CD8-positive, alpha-beta memory T cell (primary cell): Measurements from ENCODE around the gene NLGN1. TPM values are rescaled to one million over a fixed set of nuclear protein-coding genes. Genes with fewer than 3 reads are reported as not detected.

Experiments used
- CTCF ChIA-PET: fragments of 350-600 bp; sonication (Branson Sonifier 250); formaldehyde crosslinking; loops from one replicate; lab custom pipeline; 2021; ENCODE audit warnings: antibody characterized with exemption; lab: Charles Lee
- POLR2A ChIA-PET: fragments of 350-600 bp; sonication (Branson Sonifier 250); formaldehyde crosslinking; loops from one replicate; lab custom pipeline; 2021; ENCODE audit warnings: antibody characterized with exemption; lab: Charles Lee
- DNase-seq, 5 donors: peaks; one replicate each; pipeline versions ENCODE4 v3.0.0 to v3.0.0-alpha.2; 2020 to 2022; ENCODE audit warnings: mixed read lengths in 1 of 5
- H3K27ac ChIP-seq: one replicate; pipeline ENCODE4 v1.7.0; 2013; ENCODE audit warnings: low read depth, mild to moderate bottlenecking, low read length, moderate library complexity
- H3K27me3 ChIP-seq: 2 replicates; pipeline ENCODE4 v1.7.0; 2013; ENCODE audit warnings: low read length, mild to moderate bottlenecking; ENCODE audit not compliant: insufficient read depth, poor library complexity, severe bottlenecking
- H3K36me3 ChIP-seq: 2 replicates; pipeline ENCODE4 v1.7.0; 2013; ENCODE audit warnings: mild to moderate bottlenecking, low read length, moderate library complexity; ENCODE audit not compliant: insufficient read depth
- H3K4me1 ChIP-seq: 2 replicates; pipeline ENCODE4 v1.7.0; 2013; ENCODE audit warnings: mild to moderate bottlenecking, low read length, moderate library complexity; ENCODE audit not compliant: insufficient read depth
- H3K4me3 ChIP-seq: 2 replicates; pipeline ENCODE4 v1.7.0; 2013; ENCODE audit warnings: mild to moderate bottlenecking, low read length
- H3K9me3 ChIP-seq: 2 replicates; pipeline ENCODE4 v1.7.0; 2013; ENCODE audit warnings: mild to moderate bottlenecking, low read length
- H3K27ac Mint-ChIP-seq, 8 donors: one replicate each; pipeline ENCODE4 v1.8.0; 2020 to 2021; ENCODE audit warnings: mixed read lengths in 8 of 8, mild to moderate bottlenecking in 6 of 8, inconsistent platforms in 3 of 8, moderate library complexity in 3 of 8
- H3K27me3 Mint-ChIP-seq, 2 donors: one replicate each; pipeline ENCODE4 v1.8.0; 2020 to 2021; ENCODE audit warnings: mixed read lengths in 2 of 2, mild to moderate bottlenecking in 1 of 2, moderate library complexity in 1 of 2
- H3K36me3 Mint-ChIP-seq, 3 donors: one replicate each; pipeline ENCODE4 v1.8.0; 2020 to 2021; ENCODE audit warnings: mixed read lengths in 3 of 3, inconsistent platforms in 1 of 3, mild to moderate bottlenecking in 1 of 3
- H3K4me1 Mint-ChIP-seq, 3 donors: one replicate each; pipeline ENCODE4 v1.8.0; 2020 to 2021; ENCODE audit warnings: mixed read lengths in 3 of 3, inconsistent platforms in 1 of 3, mild to moderate bottlenecking in 1 of 3
- H3K4me3 Mint-ChIP-seq, 7 donors: one replicate each; pipeline ENCODE4 v1.8.0; 2020 to 2021; ENCODE audit warnings: mixed read lengths in 7 of 7, mild to moderate bottlenecking in 6 of 7, moderate library complexity in 4 of 7, inconsistent platforms in 2 of 7
- H3K9me3 Mint-ChIP-seq, 5 donors: one replicate each; pipeline ENCODE4 v1.8.0; 2020 to 2022; ENCODE audit warnings: mixed read lengths in 5 of 5, mild to moderate bottlenecking in 3 of 5, moderate library complexity in 2 of 5, inconsistent platforms in 1 of 5
- polyA plus RNA-seq: library from polyadenylated mRNA; unstranded; fragments of 300-500 nt; fragmentation: Illumina TruSeq; gene quantifications from one replicate; pipeline ENCODE4 v1.2.3, GENCODE V29; 2021
- total RNA-seq, 2 experiments: library from RNA; stranded (reverse); gene quantifications; one replicate each; pipeline ENCODE4 v1.2.3, GENCODE V29; 2021

NLGN1 gene
- total and polyA plus RNA-seq, 3 experiments from 2014 or later, result not detected

DNA sequence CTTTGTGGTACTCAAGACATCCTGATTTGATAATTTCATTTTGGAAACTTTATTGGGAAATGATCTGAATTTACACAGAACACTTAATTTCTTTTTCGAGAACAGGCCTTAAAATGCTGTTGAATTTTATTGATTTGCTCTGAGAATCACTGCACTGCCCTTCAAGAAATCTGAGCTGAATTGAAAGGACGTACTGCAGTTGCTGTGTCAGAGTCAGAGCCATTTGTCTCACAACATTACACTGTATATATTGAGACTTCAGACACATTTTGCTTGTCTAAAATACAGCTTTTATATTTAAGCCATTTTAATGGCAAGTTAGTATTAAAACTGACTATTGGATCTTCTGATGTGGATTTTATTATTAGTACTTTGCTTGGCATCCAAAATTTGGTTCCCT is 504.1 kb downstream of the NLGN1 start:
- CTCF ChIA-PET, result no interaction called here
- H3K27ac ChIP-seq, result no peak overlapping the region
- Mint-ChIP-seq H3K27ac (no peak overlapping the region), H3K36me3 (no peaks in the 10 kb centered on the region), H3K27me3 (no peaks in the 10 kb centered on the region), H3K9me3 (peaks cover 1 to 11% (median 6%) of the 10 kb centered on the region in 5 donors), H3K4me3 (no peak overlapping the region), H3K4me1 (no peaks in the 10 kb centered on the region)
- no peaks in the 10 kb centered on the region for H3K27me3 ChIP-seq
- no peak for DNase-seq
- H3K4me3 ChIP-seq, result no peak overlapping the region
- H3K36me3 ChIP-seq, result no peaks in the 10 kb centered on the region
- POLR2A ChIA-PET, result no interaction called here
- H3K4me1 ChIP-seq, result no peaks in the 10 kb centered on the region
- no peaks in the 10 kb centered on the region for H3K9me3 ChIP-seq

GRCh38 chr3:173902401-173902800 is 504.9 kb downstream of the NLGN1 start:
- H3K9me3 ChIP-seq, result no peaks in the 10 kb centered on the region
- no peak overlapping the region for H3K4me3 Mint-ChIP-seq
- POLR2A ChIA-PET, result no interaction called here
- H3K27ac ChIP-seq, result no peak overlapping the region
- DNase-seq, result no peak
- H3K27ac Mint-ChIP-seq, result no peak overlapping the region
- no peaks in the 10 kb centered on the region for H3K4me1 ChIP-seq
- no peaks in the 10 kb centered on the region for H3K36me3 ChIP-seq
- no peaks in the 10 kb centered on the region for H3K4me1 Mint-ChIP-seq
- H3K27me3 Mint-ChIP-seq, result no peaks in the 10 kb centered on the region
- H3K9me3 Mint-ChIP-seq, result peaks cover 0 to 11% (median 6%) of the 10 kb centered on the region in 5 donors
- CTCF ChIA-PET, result no interaction called here
- no peak overlapping the region for H3K4me3 ChIP-seq
- no peaks in the 10 kb centered on the region for H3K36me3 Mint-ChIP-seq
- no peaks in the 10 kb centered on the region for H3K27me3 ChIP-seq

- Histone ChIP-seq H3K4me3 (no peak overlapping the region), H3K4me1 (no peaks in the 10 kb centered on the region), H3K36me3 (no peaks in the 10 kb centered on the region), H3K27ac (no peak overlapping the region), H3K9me3 (no peaks in the 10 kb centered on the region), H3K27me3 (no peaks in the 10 kb centered on the region)
- no peaks in the 10 kb centered on the region for H3K4me1 Mint-ChIP-seq
- no peak for DNase-seq
- no peaks in the 10 kb centered on the region for H3K36me3 Mint-ChIP-seq
- POLR2A ChIA-PET, result no interaction called here
- no peak overlapping the region for H3K27ac Mint-ChIP-seq
- H3K4me3 Mint-ChIP-seq, result no peak overlapping the region
- H3K27me3 Mint-ChIP-seq, result no peaks in the 10 kb centered on the region
- peaks cover 0 to 11% (median 6%) of the 10 kb centered on the region in 5 donors for H3K9me3 Mint-ChIP-seq
- CTCF ChIA-PET, result no interaction called here
These were observed 505.3 kb downstream of the NLGN1 start for GRCh38 chr3:173902871-173903270.

- Mint-ChIP-seq H3K4me1 (no peaks in the 10 kb centered on the region), H3K36me3 (no peaks in the 10 kb centered on the region), H3K27ac (no peak overlapping the region), H3K9me3 (peaks cover 0 to 18% (median 6%) of the 10 kb centered on the region in 5 donors), H3K27me3 (no peaks in the 10 kb centered on the region), H3K4me3 (no peak overlapping the region)
- CTCF ChIA-PET, result no interaction called here
- POLR2A ChIA-PET, result no interaction called here
- H3K4me3 ChIP-seq, result no peak overlapping the region
- no peak overlapping the region for H3K27ac ChIP-seq
- no peaks in the 10 kb centered on the region for H3K4me1 ChIP-seq
- H3K36me3 ChIP-seq, result no peaks in the 10 kb centered on the region
- H3K9me3 ChIP-seq, result no peaks in the 10 kb centered on the region
- no peaks in the 10 kb centered on the region for H3K27me3 ChIP-seq
- no peak for DNase-seq
These were observed 507.8 kb downstream of the NLGN1 start for GRCh38 chr3:173905381-173905780.

GRCh38 chr3:173911446-173911845 is 513.9 kb downstream of the NLGN1 start:
- H3K4me1 ChIP-seq, result no peaks in the 10 kb centered on the region
- H3K9me3 ChIP-seq, result no peaks in the 10 kb centered on the region
- Mint-ChIP-seq H3K4me3 (no peak overlapping the region), H3K36me3 (no peaks in the 10 kb centered on the region), H3K27me3 (no peaks in the 10 kb centered on the region), H3K9me3 (peaks cover 0 to 10% (median 3%) of the 10 kb centered on the region in 5 donors), H3K4me1 (no peaks in the 10 kb centered on the region), H3K27ac (no peak overlapping the region)
- no peak overlapping the region for H3K27ac ChIP-seq
- DNase-seq, result no peak
- POLR2A ChIA-PET, result no interaction called here
- H3K27me3 ChIP-seq, result no peaks in the 10 kb centered on the region
- H3K4me3 ChIP-seq, result no peak overlapping the region
- H3K36me3 ChIP-seq, result no peaks in the 10 kb centered on the region
- CTCF ChIA-PET, result no interaction called here

DNA sequence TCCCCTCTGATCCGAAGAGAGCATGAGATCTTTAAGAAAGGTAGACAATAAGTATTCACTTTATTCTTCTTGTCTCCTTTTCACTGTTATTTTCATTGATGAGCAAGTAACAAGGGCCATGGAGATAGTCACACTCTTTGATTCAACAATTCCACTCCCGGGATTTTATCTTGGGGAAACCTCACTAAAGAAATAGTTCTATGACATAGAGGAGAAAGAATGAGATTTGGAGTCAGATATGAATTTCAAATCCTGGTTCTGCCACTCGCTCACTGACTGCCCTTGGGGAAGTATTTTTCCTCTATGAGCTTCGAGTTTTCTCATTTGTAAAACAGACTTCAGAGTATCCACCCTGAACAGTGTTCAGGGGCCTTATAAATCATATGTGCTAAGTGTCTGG is 514.6 kb downstream of the NLGN1 start:
- no peaks in the 10 kb centered on the region for H3K4me1 Mint-ChIP-seq
- H3K27me3 ChIP-seq, result no peaks in the 10 kb centered on the region
- H3K9me3 Mint-ChIP-seq, result peaks cover 0 to 10% (median 3%) of the 10 kb centered on the region in 5 donors
- DNase-seq, result no peak
- H3K4me3 Mint-ChIP-seq, result no peak overlapping the region
- H3K4me3 ChIP-seq, result no peak overlapping the region
- CTCF ChIA-PET, result no interaction called here
- no peaks in the 10 kb centered on the region for H3K4me1 ChIP-seq
- H3K27ac ChIP-seq, result no peak overlapping the region
- no peaks in the 10 kb centered on the region for H3K9me3 ChIP-seq
- POLR2A ChIA-PET, result no interaction called here
- no peaks in the 10 kb centered on the region for H3K27me3 Mint-ChIP-seq
- H3K36me3 ChIP-seq, result no peaks in the 10 kb centered on the region
- H3K27ac Mint-ChIP-seq, result no peak overlapping the region
- no peaks in the 10 kb centered on the region for H3K36me3 Mint-ChIP-seq

DNA sequence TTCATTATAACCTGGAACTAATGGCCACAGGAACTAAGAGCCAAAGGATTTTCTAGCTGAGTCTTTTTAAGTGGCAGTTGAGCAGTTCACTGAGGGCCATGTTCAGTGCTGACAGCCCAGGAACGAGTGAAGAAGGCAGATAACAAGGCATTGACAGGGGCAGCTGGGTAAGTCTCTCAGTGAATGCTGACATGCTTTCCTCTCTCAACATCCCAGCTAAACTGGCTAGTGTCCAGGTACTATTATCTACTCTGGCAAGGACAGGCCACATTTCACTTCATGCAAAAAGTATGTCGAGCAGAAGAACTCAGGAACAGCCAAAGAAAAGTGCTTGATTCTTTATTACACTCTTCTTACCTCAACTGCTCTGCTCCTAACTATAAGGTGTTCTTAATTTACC is 515.9 kb downstream of the NLGN1 start:
- H3K9me3 ChIP-seq, result no peaks in the 10 kb centered on the region
- Mint-ChIP-seq H3K27ac (no peak overlapping the region), H3K36me3 (no peaks in the 10 kb centered on the region), H3K27me3 (no peaks in the 10 kb centered on the region), H3K4me1 (no peaks in the 10 kb centered on the region), H3K4me3 (no peak overlapping the region), H3K9me3 (peaks cover 0 to 10% (median 6%) of the 10 kb centered on the region in 5 donors)
- no peak overlapping the region for H3K27ac ChIP-seq
- no peak overlapping the region for H3K4me3 ChIP-seq
- no peaks in the 10 kb centered on the region for H3K4me1 ChIP-seq
- DNase-seq, result no peak
- no peaks in the 10 kb centered on the region for H3K36me3 ChIP-seq
- no peaks in the 10 kb centered on the region for H3K27me3 ChIP-seq
- ChIA-PET CTCF (no interaction called here), POLR2A (no interaction called here)

- H3K27me3 ChIP-seq, result no peaks in the 10 kb centered on the region
- no peaks in the 10 kb centered on the region for H3K36me3 ChIP-seq
- Mint-ChIP-seq H3K36me3 (no peaks in the 10 kb centered on the region), H3K4me3 (no peak overlapping the region), H3K4me1 (no peaks in the 10 kb centered on the region), H3K27ac (no peak overlapping the region), H3K9me3 (peaks cover 0 to 7% (median 6%) of the 10 kb centered on the region in 5 donors), H3K27me3 (no peaks in the 10 kb centered on the region)
- no peak overlapping the region for H3K27ac ChIP-seq
- CTCF ChIA-PET, result no interaction called here
- H3K4me3 ChIP-seq, result no peak overlapping the region
- POLR2A ChIA-PET, result no interaction called here
- H3K9me3 ChIP-seq, result no peaks in the 10 kb centered on the region
- DNase-seq, result no peak
- H3K4me1 ChIP-seq, result no peaks in the 10 kb centered on the region
These were observed 516.5 kb downstream of the NLGN1 start for GRCh38 chr3:173913974-173914421.

DNA sequence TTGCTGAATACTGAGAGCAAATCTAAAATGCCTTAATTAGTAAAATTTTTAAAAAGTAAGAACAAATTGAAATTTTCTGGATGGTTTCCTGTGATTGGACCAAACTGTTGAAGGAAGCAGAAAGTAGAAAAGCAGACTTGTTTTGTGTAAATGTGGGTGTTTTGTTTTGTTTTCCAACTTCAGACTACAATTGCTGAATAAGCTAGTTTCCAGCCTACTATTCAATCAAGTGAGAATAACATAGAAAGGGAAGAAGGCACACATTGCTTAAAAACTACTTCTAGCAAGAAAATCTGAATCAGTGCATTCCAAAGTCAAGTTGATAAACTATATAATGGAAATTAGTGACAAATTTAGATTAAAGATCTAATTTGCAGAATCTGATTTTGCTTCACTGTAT is 519.3 kb downstream of the NLGN1 start:
- ChIA-PET CTCF (no interaction called here), POLR2A (no interaction called here)
- Histone ChIP-seq H3K4me3 (no peak overlapping the region), H3K36me3 (no peaks in the 10 kb centered on the region), H3K27me3 (no peaks in the 10 kb centered on the region), H3K27ac (no peak overlapping the region), H3K9me3 (no peaks in the 10 kb centered on the region), H3K4me1 (no peaks in the 10 kb centered on the region)
- no peak for DNase-seq
- Mint-ChIP-seq H3K9me3 (peaks cover 0 to 10% (median 4%) of the 10 kb centered on the region in 5 donors), H3K4me3 (no peak overlapping the region), H3K27me3 (no peaks in the 10 kb centered on the region), H3K27ac (no peak overlapping the region), H3K36me3 (no peaks in the 10 kb centered on the region), H3K4me1 (no peaks in the 10 kb centered on the region)
